NCI-H748 (cell line): ENCODE results near the gene SH2D2A.
"Not testable (repeated sequence)": the region's sequence is repeated elsewhere in the genome, so short reads cannot be mapped to it uniquely, and the experiment has no call there.

Experiments used
- DNase-seq: peaks from one replicate; lab custom pipeline; 2025; ENCODE audit not compliant: unreplicated experiment; lab: John Stamatoyannopoulos, UW

SH2D2A gene

DNA sequence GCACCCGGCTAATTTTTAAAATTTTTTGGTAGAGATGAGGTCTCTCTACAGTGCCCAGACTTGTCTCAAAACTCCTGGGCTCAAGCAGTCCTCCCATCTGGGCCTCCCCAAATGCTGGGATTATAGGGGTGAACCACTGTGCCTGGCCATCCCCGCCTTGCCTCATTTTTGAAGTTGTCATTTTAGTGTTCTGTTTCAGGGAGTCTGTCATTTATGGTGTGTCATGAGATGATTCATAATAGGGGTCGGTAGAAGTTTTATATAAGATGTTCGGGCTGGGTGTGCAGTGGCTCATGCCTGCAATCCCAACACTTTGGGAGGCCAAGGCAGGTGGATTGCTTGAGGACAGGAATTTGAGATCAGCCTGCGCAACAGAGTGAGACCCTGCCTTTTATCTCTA, 40.8 kb downstream of the SH2D2A start:
- DNase-seq: no peak

GRCh38 chr1:156773607-156774006, 43.0 kb downstream of the SH2D2A start:
- no peak for DNase-seq

DNA sequence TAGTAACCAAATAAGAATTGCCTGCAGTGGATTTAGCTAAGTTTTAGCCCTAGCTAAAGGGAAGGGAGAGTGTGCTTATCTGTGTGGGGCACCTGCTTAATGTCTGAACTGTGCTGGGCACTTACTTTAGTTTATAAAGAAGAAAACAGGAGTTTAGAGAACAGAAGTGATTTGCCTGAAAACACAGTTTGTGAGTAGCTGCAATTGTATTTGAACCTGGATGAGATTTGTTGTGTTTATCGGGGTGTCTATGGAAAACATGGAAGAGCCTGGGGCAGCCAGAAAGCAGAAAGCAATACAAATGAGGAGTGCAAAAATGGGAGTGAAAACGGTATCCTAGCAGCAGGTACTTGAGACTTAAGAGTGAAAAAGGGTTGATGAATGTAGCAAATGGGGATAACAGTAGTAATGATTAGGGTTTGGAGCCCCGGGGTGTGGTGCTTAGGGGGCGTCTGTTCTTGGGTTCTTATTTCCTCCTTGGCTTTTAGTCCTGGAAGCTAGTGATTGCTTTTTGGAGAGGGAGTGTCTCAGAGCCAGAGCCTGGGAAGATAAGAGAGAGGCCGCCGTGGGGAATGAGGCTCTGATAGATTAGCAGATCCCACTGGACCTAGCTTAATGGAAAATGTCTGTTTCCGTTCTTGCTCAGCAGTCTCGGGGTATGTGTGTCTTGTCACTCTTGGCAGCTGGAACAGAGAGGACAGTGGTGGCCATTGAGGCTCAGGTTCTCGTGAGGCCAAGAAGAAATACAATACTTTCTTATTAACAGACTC, 43.7 kb downstream of the SH2D2A start:
- no peak for DNase-seq

DNA sequence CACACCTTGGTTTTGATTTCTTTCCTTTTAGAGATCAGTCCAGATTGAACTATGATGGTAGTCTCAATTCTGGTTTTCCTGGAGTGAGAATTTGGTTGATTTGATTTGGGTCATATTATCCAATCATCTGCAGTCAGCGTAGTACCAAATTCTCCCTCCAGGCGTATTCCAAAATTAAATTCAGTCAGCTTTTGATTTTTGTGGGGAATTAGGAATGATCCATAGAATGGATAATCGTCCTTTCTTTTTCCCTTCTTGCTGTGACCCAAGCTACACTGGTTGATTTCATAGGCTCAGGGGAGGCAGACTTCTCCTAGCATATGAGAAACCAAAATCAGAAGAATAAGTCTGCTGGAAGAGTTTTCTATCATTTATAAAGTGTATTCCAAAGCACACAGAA, 44.4 kb downstream of the SH2D2A start:
- no peak for DNase-seq

- no peak for DNase-seq
Measured at GRCh38 chr1:156768610-156769295, 47.9 kb downstream of the SH2D2A start.

DNA sequence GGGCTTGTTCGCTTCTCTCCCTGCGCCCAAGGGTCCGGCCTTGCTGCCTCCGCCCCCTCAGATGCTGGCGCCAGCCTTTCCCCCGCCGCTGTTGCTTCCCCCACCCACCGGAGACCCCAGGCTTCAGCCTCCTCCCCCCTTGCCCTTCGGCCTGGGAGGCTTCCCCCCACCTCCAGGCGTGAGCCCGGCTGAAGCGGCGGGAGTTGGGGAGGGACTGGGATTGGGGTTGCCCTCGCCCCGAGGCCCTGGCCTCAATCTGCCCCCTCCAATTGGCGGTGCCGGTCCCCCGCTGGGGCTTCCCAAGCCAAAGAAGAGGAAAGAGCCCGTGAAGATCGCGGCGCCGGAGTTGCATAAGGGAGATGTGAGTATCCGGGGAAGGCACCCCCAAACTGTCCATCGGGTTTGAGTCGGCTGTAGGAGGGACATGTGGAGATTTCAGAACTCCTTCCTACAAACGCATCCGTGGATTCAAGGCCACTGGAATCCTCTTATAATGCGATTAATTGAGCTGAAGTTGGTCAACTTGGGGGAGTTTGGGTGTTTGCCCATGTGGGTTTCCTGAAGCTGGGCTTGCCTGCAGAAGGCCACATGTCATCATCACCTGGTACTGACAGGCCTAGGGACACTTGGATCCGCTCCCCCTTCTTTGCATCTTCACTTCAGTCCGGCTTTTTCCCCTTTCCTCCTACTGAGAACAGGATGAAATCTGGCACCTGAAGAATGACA, 48.6 kb downstream of the SH2D2A start:
- peak; percentile 61 for DNase-seq

DNA sequence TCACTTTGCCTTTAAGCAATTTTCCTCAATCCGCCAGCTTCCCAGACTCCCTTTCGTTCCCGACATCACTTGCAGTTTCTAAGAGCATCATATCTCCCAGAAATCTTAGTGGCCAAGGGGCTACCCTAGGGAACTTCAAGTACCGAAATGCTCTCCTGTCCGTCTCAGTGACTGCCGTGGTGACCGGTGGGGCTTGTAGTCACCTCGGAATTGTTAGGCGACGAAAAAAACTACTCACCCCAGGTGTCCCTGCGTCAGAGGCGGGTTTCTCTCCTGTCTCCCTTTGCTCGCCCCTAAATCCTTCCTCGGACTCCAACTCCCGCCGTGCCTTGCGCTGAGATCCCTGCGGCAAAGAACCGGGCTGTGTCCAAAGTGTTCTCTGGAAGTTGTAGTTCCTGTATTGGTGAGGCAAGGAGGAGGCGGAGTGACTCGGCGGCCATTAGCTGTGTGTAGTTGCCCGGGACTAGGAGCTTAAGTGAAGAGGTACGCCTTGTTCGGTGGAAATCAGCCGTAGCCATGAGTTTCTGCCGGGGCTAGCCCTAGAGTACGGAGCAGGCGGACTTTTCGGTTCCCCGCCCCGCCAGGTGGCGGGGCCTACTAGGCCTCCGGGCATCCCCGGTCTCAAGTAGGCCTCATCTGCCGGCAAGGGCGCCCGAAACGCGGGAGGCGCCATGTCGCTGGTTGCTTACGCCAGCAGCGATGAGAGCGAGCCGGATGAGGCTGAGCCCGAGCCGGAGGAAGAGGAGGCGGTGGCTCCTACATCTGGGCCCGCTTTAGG, 49.4 kb downstream of the SH2D2A start, which contains the start of gene PRCC:
Gene PRCC, plus strand, starts transcription at position 435 of the 778 bp plus-strand sequence. Its CDS starts 237 bp downstream, at position 672.
- DNase-seq: peak; percentile 100

GRCh38 chr1:156766298-156767100, 50.1 kb downstream of the SH2D2A start:
- DNase-seq: peak; percentile 58

DNA sequence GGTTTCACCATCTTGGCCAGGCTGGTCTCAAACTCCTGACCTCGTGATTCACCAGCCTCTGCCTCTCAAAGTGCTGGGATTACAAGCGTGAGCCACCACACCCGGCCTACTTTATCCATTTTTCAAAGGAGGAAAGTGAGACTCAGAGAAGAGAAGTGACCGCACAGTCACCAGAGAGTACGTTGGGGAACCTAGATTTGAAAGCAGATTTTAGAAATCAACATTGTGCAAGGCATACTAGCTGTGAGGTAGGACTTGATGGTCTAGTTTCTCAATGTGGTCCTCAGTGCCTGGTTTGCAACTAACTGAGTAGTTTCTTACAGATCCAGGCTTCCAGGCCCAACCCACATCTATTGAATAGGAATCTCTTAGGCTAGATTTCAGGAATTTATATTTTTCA, 51.0 kb downstream of the SH2D2A start:
- no peak for DNase-seq

DNA sequence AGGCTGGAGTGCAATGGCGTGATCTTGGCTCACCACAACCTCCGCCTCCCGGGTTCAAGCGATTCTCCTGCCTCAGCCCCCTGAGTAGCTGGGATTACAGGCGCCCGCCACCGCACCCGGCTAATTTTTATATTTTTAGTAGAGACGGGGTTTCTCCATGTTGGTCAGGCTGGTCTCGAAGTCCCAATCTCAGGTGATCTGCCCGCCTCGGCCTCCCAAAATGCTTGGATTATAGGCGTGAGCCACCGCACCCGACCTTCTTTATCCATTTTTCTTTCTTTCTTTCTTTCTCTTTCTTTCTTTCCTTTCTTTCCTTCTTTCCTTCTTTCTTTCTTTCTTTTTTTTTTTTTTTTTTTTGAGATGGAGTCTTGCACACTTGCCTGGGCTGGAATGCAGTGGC, 51.5 kb downstream of the SH2D2A start:
- not testable (repeated sequence) for DNase-seq

DNA sequence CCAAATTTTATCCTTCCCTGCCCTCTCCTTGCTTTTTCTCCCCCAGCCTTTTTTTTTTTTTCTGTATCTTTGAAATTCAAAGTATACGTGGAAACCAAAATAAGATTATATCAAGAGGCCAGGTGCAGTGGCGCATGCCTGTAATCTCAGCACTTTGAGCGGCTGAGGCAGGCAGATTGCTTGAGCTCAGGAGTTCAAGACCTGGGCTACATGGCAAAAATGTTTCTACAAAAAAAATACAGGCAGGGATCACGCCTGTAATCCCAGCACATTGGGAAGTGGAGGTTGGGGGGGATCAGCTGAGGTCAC, 55.9 kb downstream of the SH2D2A start:
- no peak for DNase-seq

GRCh38 chr1:156760092-156760795, 56.4 kb downstream of the SH2D2A start:
- no peak for DNase-seq

GRCh38 chr1:156757572-156758253, 58.9 kb downstream of the SH2D2A start:
- DNase-seq: not testable (repeated sequence)

DNA sequence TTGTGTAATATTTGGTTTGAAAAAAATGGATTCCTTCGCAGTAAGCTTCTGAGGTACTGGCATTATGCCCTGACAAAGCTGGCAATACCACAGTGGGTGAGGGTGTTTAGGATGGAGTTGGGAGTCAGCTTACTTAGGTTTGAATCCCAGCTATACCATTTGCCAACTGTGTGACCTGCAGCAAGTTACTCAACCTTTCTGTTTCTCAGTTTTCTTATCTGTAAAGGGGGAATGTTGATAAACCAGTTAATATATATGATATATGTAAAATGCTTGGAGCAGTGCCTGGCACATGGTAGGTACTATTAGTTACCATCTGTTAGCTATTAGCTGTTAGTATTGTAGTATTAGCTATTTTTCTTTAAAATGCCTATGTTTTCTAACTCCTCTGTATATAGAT, 60.3 kb downstream of the SH2D2A start:
- no peak for DNase-seq
